GM12892 (cell line): ENCODE results near the gene STARD9.

Experiments
- DNase-seq: peaks from one replicate; pipeline ENCODE4 v3.0.0; 2011; ENCODE audit not compliant: insufficient read length
- FAIRE-seq: peaks from 2 replicates; lab custom pipeline; 2011; peaks lifted over from hg19 to GRCh38; lab: Jason Lieb, UNC
- POLR2A ChIP-seq: IDR thresholded peaks from 2 replicates; pipeline ENCODE4 v1.6.1; 2011; ENCODE audit warnings: low read depth, low read length, control low read depth
- POLR2AphosphoS5 ChIP-seq: IDR thresholded peaks from 2 replicates; pipeline ENCODE4 v1.6.1; 2011; ENCODE audit warnings: low read depth, low read length, control low read depth
- TAF1 ChIP-seq: IDR thresholded peaks from 2 replicates; pipeline ENCODE4 v1.6.1; 2011; ENCODE audit warnings: low read depth, mild to moderate bottlenecking, control low read depth, low read length, borderline replicate concordance

Gene STARD9

DNA sequence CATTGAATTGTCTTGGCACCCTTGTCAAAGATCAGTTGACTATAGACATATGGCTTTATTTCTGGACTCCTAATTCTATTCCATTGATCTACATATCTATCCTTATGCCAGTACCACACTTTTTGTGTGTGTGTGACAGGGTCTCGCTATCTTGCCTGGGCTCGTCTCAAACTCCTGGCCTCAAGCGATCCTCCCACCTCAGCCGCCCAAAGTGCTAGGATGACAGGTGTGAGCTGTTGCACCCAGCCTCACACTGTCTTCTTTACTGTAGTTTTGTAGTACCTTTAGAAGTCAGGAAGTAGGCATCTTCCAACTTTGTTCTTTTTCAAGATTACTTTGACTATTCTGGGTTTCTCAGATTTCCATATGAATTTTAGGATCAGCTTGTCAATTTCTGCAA, 137.2 kb downstream of the STARD9 start:
- FAIRE-seq (no peak), DNase-seq (no peak)
- no peak for TF ChIP-seq TAF1
- TF ChIP-seq POLR2AphosphoS5: no peak
- TF ChIP-seq POLR2A: no peak

DNA sequence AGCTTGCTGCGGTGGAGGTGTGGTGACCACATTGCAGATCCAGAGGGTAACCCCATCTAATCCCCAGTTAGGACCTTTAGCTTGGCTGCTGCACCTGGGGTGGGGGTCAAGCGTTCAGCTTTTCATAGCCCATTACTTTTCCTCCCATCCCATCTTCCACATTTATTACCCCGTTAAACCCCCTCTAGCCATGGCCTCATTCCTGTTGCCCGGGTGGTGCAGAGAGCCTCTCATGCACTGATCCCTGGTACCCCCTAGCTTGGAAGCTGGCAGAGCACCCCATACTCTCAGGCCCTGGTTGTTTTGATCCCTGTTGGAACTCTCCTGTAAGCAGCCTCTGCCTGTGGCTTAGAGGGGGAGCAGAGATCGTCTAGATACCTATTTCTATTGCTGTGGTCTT, 140.7 kb downstream of the STARD9 start:
- TF ChIP-seq POLR2A (no peak), POLR2AphosphoS5 (no peak), TAF1 (no peak)
- FAIRE-seq (no peak), DNase-seq (no peak)

DNA sequence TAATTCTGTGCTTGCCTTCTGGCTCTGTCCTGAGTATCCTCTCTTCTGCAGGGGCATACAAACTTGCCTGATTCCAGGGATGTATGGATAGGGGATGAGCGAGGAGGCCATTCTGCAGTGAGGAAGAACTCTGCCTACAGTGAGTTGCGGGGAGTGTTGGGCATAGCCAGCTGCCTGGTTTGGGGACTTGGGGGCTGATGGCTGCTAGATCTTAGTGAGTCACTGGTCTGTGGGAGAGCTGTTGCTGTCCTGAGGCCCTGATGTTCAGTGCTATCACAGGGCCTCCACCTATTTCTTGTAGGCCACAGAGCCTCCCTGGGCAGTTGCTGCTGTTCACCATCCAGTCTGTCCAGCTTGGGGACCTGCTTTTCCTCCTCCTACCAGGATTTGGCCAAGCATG, 141.2 kb downstream of the STARD9 start:
- no peak for DNase-seq
- FAIRE-seq: no peak
- no peak for TF ChIP-seq POLR2AphosphoS5
- no peak for TF ChIP-seq POLR2A
- TF ChIP-seq TAF1: no peak

DNA sequence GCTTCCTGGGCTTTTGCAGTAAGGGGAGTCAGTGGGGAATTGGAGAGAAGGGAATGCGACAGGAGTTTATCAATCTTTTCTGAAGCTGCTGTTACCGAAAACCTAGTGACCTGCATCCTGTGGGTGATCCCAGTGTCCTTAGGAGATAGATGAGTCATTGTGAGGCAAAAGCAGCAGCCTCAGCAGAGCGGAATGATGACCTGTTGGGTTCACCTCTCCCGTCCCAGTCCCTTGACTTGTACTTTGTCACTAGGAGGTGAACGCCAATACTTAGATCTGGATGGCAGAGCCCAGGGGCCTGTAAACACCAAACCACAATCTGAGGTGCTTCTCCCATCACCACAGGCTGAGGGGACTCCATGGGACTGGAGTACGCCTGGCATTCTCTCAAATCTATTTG, 143.6 kb downstream of the STARD9 start:
- TF ChIP-seq POLR2AphosphoS5: no peak
- no peak for TF ChIP-seq TAF1
- DNase-seq (no peak), FAIRE-seq (no peak)

DNA sequence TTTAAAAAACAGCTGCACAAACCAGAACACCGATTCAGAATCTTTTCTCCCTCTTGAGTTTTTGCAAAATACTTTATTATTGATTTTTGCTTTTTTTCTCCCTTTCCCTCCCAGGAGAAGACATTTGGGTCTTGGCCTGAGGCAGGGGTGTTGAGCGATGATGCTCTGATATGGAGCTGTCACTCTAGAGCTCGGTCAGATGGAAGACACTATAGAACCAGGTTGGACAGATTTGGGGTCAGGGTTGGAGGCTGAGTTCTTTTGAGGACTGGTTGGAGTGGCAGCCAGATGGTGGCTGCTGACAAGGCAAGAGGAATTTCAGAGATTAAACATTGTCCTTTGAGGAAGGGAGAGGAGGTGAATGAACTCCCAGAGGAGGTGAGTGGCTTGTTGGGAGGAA, 144.7 kb downstream of the STARD9 start:
- no peak for FAIRE-seq
- TF ChIP-seq POLR2AphosphoS5 (no peak), POLR2A (no peak), TAF1 (no peak)
- DNase-seq: no peak

DNA sequence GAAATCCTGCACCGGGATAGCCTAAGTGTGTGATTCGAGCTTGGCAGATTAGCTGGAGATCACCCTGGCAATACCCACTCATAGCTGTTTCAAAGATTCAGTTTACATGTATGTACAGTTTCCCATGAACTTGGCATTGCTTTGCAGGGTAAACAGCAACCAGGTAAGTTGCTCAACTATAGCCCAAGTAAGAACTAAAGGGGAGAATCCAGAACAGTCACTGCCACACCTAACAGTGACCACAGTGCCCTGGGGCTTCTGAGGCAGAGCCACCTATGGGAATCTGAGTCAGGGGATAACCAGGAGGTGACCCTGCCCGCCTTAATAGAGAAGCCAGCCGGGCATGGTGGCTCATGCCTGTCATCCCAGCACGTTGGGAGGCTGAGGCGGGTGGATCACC, 145.6 kb downstream of the STARD9 start:
- TF ChIP-seq POLR2AphosphoS5 (no peak), POLR2A (no peak), TAF1 (no peak)
- DNase-seq: no peak
- FAIRE-seq: no peak

DNA sequence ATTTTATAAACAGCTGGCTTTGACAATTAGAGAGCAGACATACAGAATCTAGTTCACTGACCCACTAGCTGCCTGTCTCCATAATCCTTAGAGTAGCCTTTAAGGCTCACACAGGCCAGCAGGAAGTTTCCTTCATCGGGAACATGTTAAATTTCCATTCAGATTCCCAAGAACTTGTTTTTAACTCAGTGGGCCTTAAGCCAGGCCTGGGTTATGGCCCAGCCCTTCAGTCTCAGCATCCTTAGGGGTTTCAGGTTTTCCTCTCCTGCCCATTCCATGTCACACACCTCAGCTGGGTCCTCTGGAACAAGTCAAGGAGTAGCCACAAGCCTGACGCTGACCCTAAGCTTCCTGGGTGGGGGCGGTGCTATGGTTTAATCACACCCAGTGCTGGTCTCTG, 146.5 kb downstream of the STARD9 start:
- DNase-seq (no peak), FAIRE-seq (no peak)
- no peak for TF ChIP-seq POLR2AphosphoS5
- no peak for TF ChIP-seq TAF1
- no peak for TF ChIP-seq POLR2A

DNA sequence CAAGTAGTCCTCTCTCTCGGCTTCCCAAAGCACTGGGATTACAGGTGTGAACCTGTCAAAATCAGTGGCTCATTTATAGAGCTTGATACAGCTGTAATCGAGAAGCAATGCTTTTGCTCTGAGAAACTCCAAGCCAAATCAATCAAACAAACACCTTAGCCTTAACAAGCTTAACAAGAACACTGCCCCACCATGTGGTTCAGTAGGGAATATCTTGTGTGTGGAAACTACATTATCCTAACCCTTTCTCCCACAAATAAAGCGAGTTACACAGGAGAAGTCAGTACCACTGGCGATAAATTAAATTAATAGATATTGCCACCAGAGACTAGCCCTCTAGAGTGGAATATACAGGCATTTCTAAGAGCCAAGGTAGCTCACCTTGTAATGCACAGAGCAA, 147.7 kb downstream of the STARD9 start:
- FAIRE-seq (no peak), DNase-seq (no peak)

DNA sequence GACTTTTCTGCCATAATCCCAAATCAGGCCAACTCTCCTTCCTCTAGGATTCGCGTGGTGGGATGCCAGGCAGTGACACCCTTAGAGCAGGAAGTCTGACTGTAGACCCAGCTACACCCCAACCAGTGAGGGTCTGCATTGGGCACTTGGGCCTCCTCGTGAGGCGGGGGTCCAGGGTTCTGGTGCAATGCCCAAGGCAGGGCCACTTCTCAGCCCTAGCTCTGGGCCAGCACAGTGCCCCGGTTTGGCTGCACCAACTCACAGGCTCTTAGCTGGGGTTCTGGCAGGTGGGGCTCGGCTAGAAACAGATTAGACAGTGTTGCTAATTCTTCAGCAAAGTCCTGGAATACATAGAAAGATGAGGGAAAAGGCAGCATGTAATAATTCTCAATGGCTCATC, 148.9 kb downstream of the STARD9 start:
- no peak for FAIRE-seq
- no peak for DNase-seq
- no peak for TF ChIP-seq TAF1
- no peak for TF ChIP-seq POLR2A

More for the DNA sequence above, 147.7 kb downstream of the STARD9 start:
- no peak for TF ChIP-seq POLR2AphosphoS5
- TF ChIP-seq TAF1: no peak
- TF ChIP-seq POLR2A: no peak

DNA sequence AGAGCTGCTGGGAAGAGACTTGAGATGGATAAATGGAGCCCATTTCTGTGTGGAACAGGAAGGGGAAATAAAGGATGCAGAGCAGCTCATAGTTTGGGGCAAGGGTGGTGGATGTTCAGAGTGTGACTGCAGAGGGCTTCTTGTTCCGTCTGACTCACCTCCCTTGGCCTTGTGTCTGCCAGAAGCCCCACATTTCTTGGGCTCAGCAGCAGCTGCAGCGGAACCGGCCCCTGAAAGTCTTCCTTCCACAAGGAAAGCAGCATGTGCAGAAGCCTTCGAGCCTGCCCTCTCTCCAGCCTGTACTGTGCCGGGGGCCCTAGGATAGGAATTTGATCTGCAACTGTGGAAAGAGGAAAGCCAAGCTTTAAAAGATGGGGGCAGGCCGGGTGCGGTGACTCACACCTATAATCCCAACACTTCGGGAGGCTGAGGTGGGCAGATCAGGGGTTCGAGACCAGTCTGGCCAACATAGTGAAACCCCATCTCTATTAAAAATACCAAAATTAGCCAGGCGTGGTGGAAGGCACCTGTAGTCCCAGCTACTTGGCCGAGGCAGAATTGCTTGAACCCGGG, 150.0 kb downstream of the STARD9 start:
- FAIRE-seq (no peak), DNase-seq (no peak)
- TF ChIP-seq POLR2A: no peak
- no peak for TF ChIP-seq TAF1
- TF ChIP-seq POLR2AphosphoS5: no peak

DNA sequence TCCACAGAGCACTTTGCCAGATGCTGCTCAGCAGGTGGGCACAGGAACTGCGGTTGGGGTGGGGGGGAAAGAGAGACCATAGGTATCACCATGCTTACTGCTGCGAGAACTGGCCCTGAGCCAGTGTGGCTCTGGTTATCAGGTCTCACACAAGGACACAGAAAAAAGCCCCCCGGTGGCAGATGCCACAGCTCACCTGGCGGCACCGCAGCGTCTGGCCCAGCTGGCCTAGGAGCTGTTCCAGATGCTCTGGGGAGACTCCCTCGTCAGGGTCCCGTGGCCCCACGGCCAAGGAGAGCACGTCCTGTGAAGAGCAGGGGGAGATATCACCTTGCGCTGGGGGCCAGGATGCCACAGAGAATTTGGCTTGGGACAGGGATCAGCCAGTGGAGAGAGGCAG, 150.7 kb downstream of the STARD9 start:
- TF ChIP-seq POLR2A (no peak), TAF1 (no peak), POLR2AphosphoS5 (no peak)
- DNase-seq: no peak
- FAIRE-seq: no peak

DNA sequence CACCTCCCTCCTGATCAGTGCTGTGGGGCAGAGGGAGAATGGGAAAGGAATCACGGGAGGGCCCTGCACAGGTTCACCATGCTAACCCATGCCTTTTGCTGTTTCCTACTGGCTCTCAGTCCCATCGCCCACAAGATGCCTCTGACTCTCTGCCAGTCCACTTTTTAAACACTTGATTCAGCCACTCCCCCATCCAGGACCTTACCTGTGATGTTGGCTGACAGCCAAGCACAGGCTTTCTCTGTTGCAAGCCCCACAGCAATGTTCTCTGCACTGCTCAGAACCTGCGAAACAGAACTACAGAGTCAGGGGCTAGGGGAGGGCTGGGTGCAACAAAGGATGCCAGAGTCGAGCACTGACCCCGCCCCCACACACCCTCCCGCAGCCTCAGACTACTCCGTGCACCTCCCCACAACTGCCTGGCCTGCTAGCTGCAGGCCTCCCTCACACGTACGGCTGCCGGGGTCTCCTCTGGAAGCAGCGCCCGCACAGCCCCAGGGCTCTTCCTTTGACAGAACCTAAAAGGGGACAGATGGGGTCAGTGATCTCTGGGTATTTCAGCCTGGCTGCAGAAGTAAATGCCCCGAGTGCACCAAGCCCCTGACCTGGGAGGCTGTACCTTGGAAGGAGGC, 152.5 kb downstream of the STARD9 start:
- DNase-seq: no peak
- FAIRE-seq: no peak
- no peak for TF ChIP-seq POLR2A
- TF ChIP-seq TAF1: no peak
- TF ChIP-seq POLR2AphosphoS5: no peak

DNA sequence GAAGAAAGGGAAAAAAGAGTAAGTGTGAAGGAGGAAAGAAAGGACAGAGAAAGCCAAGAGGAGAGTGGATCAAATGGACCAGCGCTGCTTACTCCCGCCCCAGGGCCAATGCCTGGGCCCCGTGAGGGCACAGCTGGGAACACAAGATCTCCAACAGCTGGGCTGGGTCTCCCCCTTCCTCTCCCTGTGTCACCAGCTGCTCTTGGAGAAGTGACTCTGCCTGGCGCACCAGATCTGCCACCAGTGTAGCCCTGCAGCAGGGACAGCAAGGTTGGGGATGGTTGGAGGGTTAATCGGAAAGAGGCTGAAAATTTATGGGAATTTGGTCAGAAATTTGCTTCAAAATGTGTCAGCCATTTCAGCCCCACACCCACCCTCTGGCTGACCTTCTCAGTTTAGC, 153.2 kb downstream of the STARD9 start:
- no peak for TF ChIP-seq TAF1
- TF ChIP-seq POLR2A: no peak
- TF ChIP-seq POLR2AphosphoS5: no peak
- FAIRE-seq: no peak
- no peak for DNase-seq

DNA sequence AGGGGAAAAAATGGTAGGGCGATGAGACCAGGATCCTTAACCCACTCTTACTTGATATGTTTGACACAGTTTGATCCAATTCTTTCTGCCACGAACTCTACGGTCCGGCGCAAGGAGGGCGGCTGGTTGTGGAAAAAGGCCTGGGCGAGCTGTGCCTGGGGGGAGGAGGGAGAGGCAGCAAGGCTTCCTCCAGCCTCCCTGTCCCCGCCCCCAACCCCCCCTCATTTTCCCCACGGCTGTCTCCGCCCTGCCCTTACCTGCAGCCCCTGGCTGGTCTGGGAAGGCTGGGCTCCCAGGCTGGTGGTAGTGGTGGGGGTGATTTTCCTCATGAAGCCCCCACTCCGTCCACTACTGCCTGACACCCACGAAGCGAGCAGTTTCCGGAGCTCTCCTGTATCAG, 153.6 kb downstream of the STARD9 start:
- no peak for DNase-seq
- TF ChIP-seq TAF1 (no peak), POLR2A (no peak), POLR2AphosphoS5 (no peak)
- FAIRE-seq: no peak
